ENCODE measurements around the gene CDSN.
"Not testable (repeated sequence)": the region's sequence is repeated elsewhere in the genome, so short reads cannot be mapped to it uniquely, and the experiment has no call there.

DNA sequence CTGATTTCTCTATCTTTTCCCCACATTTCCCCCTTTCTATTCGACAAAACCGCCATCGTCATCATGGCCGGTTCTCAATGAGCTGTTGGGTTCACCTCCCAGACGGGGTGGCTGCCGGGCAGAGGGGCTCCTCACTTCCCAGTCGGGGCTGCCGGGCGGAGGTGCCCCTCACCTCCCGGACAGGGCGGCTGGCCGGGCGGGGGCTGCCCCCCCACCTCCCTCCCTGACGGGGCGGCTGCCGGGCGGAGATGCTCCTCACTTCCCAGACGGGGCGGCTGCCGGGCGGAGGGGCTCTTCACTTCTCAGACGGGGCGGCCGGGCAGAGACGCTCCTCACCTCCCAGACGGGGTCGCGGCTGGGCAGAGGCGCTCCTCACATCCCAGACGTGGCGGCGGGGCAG, 53.2 kb downstream of the CDSN start:
- TF ChIP-seq, protein P1, sequence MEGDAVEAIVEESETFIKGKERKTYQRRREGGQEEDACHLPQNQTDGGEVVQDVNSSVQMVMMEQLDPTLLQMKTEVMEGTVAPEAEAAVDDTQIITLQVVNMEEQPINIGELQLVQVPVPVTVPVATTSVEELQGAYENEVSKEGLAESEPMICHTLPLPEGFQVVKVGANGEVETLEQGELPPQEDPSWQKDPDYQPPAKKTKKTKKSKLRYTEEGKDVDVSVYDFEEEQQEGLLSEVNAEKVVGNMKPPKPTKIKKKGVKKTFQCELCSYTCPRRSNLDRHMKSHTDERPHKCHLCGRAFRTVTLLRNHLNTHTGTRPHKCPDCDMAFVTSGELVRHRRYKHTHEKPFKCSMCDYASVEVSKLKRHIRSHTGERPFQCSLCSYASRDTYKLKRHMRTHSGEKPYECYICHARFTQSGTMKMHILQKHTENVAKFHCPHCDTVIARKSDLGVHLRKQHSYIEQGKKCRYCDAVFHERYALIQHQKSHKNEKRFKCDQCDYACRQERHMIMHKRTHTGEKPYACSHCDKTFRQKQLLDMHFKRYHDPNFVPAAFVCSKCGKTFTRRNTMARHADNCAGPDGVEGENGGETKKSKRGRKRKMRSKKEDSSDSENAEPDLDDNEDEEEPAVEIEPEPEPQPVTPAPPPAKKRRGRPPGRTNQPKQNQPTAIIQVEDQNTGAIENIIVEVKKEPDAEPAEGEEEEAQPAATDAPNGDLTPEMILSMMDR (conservative IDR thresholded peaks at IDR 0.05; ENCODE audit: low read depth in 2 of 2): not testable (repeated sequence)
- TF ChIP-seq, protein P2, sequence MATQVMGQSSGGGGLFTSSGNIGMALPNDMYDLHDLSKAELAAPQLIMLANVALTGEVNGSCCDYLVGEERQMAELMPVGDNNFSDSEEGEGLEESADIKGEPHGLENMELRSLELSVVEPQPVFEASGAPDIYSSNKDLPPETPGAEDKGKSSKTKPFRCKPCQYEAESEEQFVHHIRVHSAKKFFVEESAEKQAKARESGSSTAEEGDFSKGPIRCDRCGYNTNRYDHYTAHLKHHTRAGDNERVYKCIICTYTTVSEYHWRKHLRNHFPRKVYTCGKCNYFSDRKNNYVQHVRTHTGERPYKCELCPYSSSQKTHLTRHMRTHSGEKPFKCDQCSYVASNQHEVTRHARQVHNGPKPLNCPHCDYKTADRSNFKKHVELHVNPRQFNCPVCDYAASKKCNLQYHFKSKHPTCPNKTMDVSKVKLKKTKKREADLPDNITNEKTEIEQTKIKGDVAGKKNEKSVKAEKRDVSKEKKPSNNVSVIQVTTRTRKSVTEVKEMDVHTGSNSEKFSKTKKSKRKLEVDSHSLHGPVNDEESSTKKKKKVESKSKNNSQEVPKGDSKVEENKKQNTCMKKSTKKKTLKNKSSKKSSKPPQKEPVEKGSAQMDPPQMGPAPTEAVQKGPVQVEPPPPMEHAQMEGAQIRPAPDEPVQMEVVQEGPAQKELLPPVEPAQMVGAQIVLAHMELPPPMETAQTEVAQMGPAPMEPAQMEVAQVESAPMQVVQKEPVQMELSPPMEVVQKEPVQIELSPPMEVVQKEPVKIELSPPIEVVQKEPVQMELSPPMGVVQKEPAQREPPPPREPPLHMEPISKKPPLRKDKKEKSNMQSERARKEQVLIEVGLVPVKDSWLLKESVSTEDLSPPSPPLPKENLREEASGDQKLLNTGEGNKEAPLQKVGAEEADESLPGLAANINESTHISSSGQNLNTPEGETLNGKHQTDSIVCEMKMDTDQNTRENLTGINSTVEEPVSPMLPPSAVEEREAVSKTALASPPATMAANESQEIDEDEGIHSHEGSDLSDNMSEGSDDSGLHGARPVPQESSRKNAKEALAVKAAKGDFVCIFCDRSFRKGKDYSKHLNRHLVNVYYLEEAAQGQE (IDR thresholded peaks at IDR 0.05; ENCODE audit: unreplicated experiment): not testable (repeated sequence)
